ENCODE measurements around the gene ST3GAL3. TPM values are rescaled to one million over a fixed set of nuclear protein-coding genes. Genes with fewer than 3 reads are reported as not detected.

ST3GAL3 gene
- total RNA-seq, 1 experiment from 2014 or later = 20.0 TPM

- Mint-ChIP-seq H3K4me3 (ENCODE audit: low read depth, unreplicated experiment) (no peak overlapping the region), H3K27me3 (ENCODE audit: unreplicated experiment) (no peaks in the 10 kb centered on the region), H3K36me3 (ENCODE audit: insufficient read depth, unreplicated experiment) (no peaks in the 10 kb centered on the region), H3K9me3 (ENCODE audit: low read depth, unreplicated experiment) (no peaks in the 10 kb centered on the region), H3K27ac (ENCODE audit: unreplicated experiment) (no peak overlapping the region), H3K4me1 (ENCODE audit: low read depth, unreplicated experiment) (no peaks in the 10 kb centered on the region)
- CTCF ChIA-PET = interaction anchor here (1.0 to 4.9 kb wide), 2 partner anchors 110 to 169 kb away, joined by 3 to 193 read pairs; partner anchors contain the start of gene ARTN
- no peak for TF ChIP-seq CTCF (IDR thresholded peaks at IDR 0.05; ENCODE audit: unreplicated experiment)
- no TSS peak for BruUV-seq (replicated peaks)
- no peak for DNase-seq
- intact Hi-C loops (cut with micrococcal nuclease; ENCODE audit: unreplicated experiment) = no loop called here
Measured at GRCh38 chr1:43764581-43764980, 57.2 kb downstream of the ST3GAL3 start.

DNA sequence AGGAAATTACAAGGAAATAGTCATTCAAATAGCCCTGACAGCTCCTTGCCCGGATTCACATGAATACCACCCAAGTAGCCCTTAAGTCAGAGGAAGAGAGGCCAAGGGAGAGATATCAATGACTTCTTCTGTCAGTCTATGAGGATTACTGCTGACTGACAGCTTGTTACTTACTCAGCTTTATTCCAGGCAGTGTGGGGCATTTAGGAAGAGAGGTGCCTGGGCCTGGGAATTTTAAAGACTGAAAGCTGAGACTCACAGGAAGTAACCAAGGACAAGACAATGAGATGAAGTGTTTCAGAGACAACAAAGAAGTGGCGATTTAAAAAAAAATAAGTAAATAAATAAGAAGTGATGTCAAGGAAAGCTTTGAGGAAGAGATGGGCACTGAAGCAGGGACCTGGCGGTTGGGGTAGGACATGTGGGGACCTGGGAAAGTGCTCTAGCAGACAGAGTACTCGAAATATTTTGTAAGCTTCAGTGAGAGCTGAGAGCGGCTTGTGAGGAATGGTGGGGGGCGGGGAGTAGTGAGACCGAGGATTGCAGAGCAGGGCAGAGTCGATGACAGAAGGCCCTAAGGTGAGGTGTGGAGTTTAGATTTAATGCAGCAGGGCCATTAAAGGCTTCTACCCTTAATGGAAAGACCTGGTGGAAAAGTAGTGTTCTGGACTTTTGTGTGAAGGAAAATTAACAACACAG, 58.9 kb downstream of the ST3GAL3 start:
- no peaks in the 10 kb centered on the region for H3K4me1 Mint-ChIP-seq (ENCODE audit: low read depth, unreplicated experiment)
- BruUV-seq (replicated peaks) = no TSS peak
- CTCF ChIA-PET = interaction anchor here (0.6 to 4.9 kb wide), 5 partner anchors 12 to 168 kb away, joined by 3 to 193 read pairs (median 7); partner anchors contain the start of gene ARTN
- DNase-seq = no peak
- intact Hi-C loops (cut with micrococcal nuclease; ENCODE audit: unreplicated experiment) = no loop called here
- no peaks in the 10 kb centered on the region for H3K36me3 Mint-ChIP-seq (ENCODE audit: insufficient read depth, unreplicated experiment)
- H3K27me3 Mint-ChIP-seq (ENCODE audit: unreplicated experiment) = no peaks in the 10 kb centered on the region
- no peak for TF ChIP-seq CTCF (IDR thresholded peaks at IDR 0.05; ENCODE audit: unreplicated experiment)
- no peak overlapping the region for H3K27ac Mint-ChIP-seq (ENCODE audit: unreplicated experiment)
- H3K4me3 Mint-ChIP-seq (ENCODE audit: low read depth, unreplicated experiment) = no peak overlapping the region
- no peaks in the 10 kb centered on the region for H3K9me3 Mint-ChIP-seq (ENCODE audit: low read depth, unreplicated experiment)

DNA sequence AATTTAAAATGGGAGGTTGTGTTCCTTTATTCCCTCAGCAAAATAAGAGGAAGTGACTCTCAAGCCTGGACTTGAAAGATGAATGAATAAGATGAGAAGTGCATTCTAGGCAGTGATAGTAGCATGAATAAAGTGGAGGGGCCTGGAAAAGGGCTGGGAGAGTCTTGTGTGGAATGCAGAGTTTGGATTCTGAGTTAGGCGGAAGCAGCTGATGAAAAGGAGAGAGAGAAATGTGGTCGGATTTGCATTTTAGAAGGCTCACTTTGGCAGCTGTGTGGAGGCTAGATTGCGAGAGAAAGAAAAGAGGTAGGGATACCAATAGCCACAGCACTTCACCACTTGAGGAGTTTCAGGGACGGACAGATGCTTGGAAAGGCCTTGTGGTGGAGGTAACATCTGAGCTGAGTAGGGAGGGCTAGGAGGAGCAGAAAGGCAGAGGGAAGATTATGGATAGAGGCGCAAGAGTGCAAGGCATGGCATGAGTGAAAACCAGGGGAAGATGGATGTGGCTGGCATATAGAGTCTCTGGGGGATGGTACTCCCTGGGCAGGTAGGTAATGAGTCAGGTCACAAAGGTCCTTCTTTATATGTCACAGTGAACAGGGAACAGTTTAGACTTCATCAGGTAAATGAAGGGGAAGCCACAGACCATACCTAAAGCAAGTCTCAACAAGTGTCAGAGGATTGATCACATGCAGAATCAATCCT, 59.6 kb downstream of the ST3GAL3 start:
- BruUV-seq (replicated peaks) = no TSS peak
- H3K27me3 Mint-ChIP-seq (ENCODE audit: unreplicated experiment) = no peaks in the 10 kb centered on the region

DNA sequence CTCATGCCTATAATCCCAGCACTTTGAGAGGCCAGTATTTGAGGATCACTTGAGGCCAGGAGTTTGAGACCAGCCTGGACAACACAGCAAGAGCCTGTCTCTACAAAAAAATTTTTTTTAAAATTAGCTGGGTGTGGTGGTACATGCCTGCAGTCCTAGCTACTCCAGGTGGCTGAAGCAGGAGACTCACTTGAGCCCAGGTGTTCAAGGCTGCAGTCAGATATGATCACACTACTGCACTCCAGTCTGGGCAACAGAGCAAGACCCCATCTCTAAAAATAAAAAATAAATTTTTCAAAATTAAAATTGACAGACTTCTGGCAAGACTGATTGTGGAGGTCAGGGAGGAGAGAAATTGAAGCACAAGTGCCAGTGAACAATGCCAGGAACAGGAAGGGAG, 60.8 kb downstream of the ST3GAL3 start:
- no peaks in the 10 kb centered on the region for H3K36me3 Mint-ChIP-seq (ENCODE audit: insufficient read depth, unreplicated experiment)
- no TSS peak for BruUV-seq (replicated peaks)
- no peaks in the 10 kb centered on the region for H3K27me3 Mint-ChIP-seq (ENCODE audit: unreplicated experiment)
- no peak overlapping the region for H3K27ac Mint-ChIP-seq (ENCODE audit: unreplicated experiment)
- DNase-seq = no peak
- no peaks in the 10 kb centered on the region for H3K4me1 Mint-ChIP-seq (ENCODE audit: low read depth, unreplicated experiment)
- CTCF ChIA-PET = no interaction called here
- no peak for TF ChIP-seq CTCF (IDR thresholded peaks at IDR 0.05; ENCODE audit: unreplicated experiment)
- intact Hi-C loops (cut with micrococcal nuclease; ENCODE audit: unreplicated experiment) = no loop called here
- H3K9me3 Mint-ChIP-seq (ENCODE audit: low read depth, unreplicated experiment) = no peaks in the 10 kb centered on the region
- H3K4me3 Mint-ChIP-seq (ENCODE audit: low read depth, unreplicated experiment) = no peak overlapping the region

More for the DNA sequence above, 59.6 kb downstream of the ST3GAL3 start:
- intact Hi-C loops (cut with micrococcal nuclease; ENCODE audit: unreplicated experiment) = no loop called here
- DNase-seq = no peak
- H3K9me3 Mint-ChIP-seq (ENCODE audit: low read depth, unreplicated experiment) = no peaks in the 10 kb centered on the region
- CTCF ChIA-PET = interaction anchor here (4.9 kb wide), 1 partner anchor 167 kb away, joined by 193 read pairs; the partner anchor contains the start of gene ARTN
- no peaks in the 10 kb centered on the region for H3K36me3 Mint-ChIP-seq (ENCODE audit: insufficient read depth, unreplicated experiment)
- H3K27ac Mint-ChIP-seq (ENCODE audit: unreplicated experiment) = no peak overlapping the region
- no peak for TF ChIP-seq CTCF (IDR thresholded peaks at IDR 0.05; ENCODE audit: unreplicated experiment)
- H3K4me3 Mint-ChIP-seq (ENCODE audit: low read depth, unreplicated experiment) = no peak overlapping the region
- H3K4me1 Mint-ChIP-seq (ENCODE audit: low read depth, unreplicated experiment) = no peaks in the 10 kb centered on the region
